ENCODE results near the gene CORO1A.

GRCh38 chr16:30145657-30146056 lies 37.7 kb upstream of the CORO1A start:
- TF ChIP-seq POLR2A (IDR thresholded peaks at IDR 0.05; ENCODE audit: low read length) (no peak), GATA1 (IDR thresholded peaks at IDR 0.05; ENCODE audit: low read depth, low read length) (no peak)
